HepG2 (cell line): Measurements from ENCODE around the gene MPIG6B. TPM values are rescaled to one million over a fixed set of nuclear protein-coding genes. Genes with fewer than 3 reads are reported as not detected.
A peak's percentile ranks its signal among the peaks of the same experiment; 100 is the strongest.

Experiments used
- MIER3 ChIP-seq: IDR thresholded peaks from 2 replicates; pipeline ENCODE4 v1.6.1; 2016; ENCODE audit warnings: missing compliant biosample characterization, borderline replicate concordance
- NCOR1 ChIP-seq: fragments of 200-600 bp; sonication (generic); IDR thresholded peaks from 2 replicates; pipeline ENCODE4 v1.7.0; 2017; ENCODE audit warnings: antibody characterized with exemption, low read length, borderline replicate concordance
- NPAS2 ChIP-seq: sonication (generic); formaldehyde crosslinking; IDR thresholded peaks from 2 replicates; pipeline ENCODE4 v1.8.0; 2022; ENCODE audit warnings: mild to moderate bottlenecking, missing genetic modification reagents, borderline replicate concordance
- SRF ChIP-seq: IDR thresholded peaks from 2 replicates; pipeline ENCODE4 v1.6.1; 2011; ENCODE audit warnings: mild to moderate bottlenecking, low read depth, low read length, moderate library complexity
- ZIK1 ChIP-seq: sonication (generic); formaldehyde crosslinking; IDR thresholded peaks from 2 replicates; pipeline ENCODE4 v1.5.0; 2020; ENCODE audit warnings: mild to moderate bottlenecking, low read depth, missing genetic modification reagents, borderline replicate concordance
- ZNF558 ChIP-seq: sonication (generic); formaldehyde crosslinking; IDR thresholded peaks from 2 replicates; pipeline ENCODE4 v1.9.0; 2022; ENCODE audit warnings: mild to moderate bottlenecking, missing genetic modification reagents, borderline replicate concordance
- polyA plus RNA-seq, 8 experiments: library from polyadenylated mRNA; depleted of rRNA in 3 of 8; stranded (reverse) in 7 of 8; unstranded in 1 of 8; fragments of >200 nt; fragmentation: Illumina TruSeq in 4 of 8; extraction: Trizol in 4 of 8; gene quantifications; 2 replicates each; pipeline versions ENCODE4 v1.2.1 to v1.2.3, GENCODE V29; 2011 to 2016; ENCODE audit warnings: low read depth in 4 of 8, missing spikeins in 1 of 8, mixed read lengths in 1 of 8; ENCODE audit not compliant: insufficient read depth in 1 of 8
- total RNA-seq, 5 experiments: library from RNA; depleted of rRNA; stranded (reverse); fragments of >200 nt; fragmentation: Illumina TruSeq; extraction: Trizol; gene quantifications; 2 replicates each; pipeline ENCODE4 v1.2.3, GENCODE V29; 2016; ENCODE audit warnings: low read depth in 1 of 5
- TF ChIP-seq, protein P1 (sequence below): conservative IDR thresholded peaks from 2 replicates; pipeline ENCODE4 v1.6.1; 2018; ENCODE audit warnings: missing genetic modification reagents
- TF ChIP-seq, protein P2 (sequence below): sonication (generic); formaldehyde crosslinking; IDR thresholded peaks from 2 replicates; pipeline ENCODE4 v1.4.0; 2020; ENCODE audit warnings: missing genetic modification reagents
- TF ChIP-seq, protein P3 (sequence below): sonication (generic); formaldehyde crosslinking; IDR thresholded peaks from 2 replicates; pipeline ENCODE4 v1.4.0; 2020; ENCODE audit warnings: missing genetic modification reagents
- TF ChIP-seq, protein P4 (sequence below): sonication (generic); formaldehyde crosslinking; IDR thresholded peaks from 2 replicates; pipeline ENCODE4; 2020; ENCODE audit warnings: missing genetic modification reagents, mild to moderate bottlenecking, borderline replicate concordance
- TF ChIP-seq, protein P5 (sequence below): sonication (generic); formaldehyde crosslinking; conservative IDR thresholded peaks from 2 replicates; pipeline ENCODE4 v1.8.0; 2022; ENCODE audit warnings: missing genetic modification reagents
- TF ChIP-seq, protein P6 (sequence below): sonication (generic); formaldehyde crosslinking; IDR thresholded peaks from 2 replicates; pipeline ENCODE4 v1.4.0; 2020; ENCODE audit warnings: low read depth, missing genetic modification reagents
- TF ChIP-seq, protein P7 (sequence below): sonication (generic); formaldehyde crosslinking; IDR thresholded peaks from 2 replicates; pipeline ENCODE4 v1.4.0; 2020; ENCODE audit warnings: missing genetic modification reagents

The MPIG6B gene
- total and polyA plus RNA-seq, 2 of the 13 experiments (the other 11 are each of a cell fraction or from before 2014, with no cell fraction given) = not detected

DNA sequence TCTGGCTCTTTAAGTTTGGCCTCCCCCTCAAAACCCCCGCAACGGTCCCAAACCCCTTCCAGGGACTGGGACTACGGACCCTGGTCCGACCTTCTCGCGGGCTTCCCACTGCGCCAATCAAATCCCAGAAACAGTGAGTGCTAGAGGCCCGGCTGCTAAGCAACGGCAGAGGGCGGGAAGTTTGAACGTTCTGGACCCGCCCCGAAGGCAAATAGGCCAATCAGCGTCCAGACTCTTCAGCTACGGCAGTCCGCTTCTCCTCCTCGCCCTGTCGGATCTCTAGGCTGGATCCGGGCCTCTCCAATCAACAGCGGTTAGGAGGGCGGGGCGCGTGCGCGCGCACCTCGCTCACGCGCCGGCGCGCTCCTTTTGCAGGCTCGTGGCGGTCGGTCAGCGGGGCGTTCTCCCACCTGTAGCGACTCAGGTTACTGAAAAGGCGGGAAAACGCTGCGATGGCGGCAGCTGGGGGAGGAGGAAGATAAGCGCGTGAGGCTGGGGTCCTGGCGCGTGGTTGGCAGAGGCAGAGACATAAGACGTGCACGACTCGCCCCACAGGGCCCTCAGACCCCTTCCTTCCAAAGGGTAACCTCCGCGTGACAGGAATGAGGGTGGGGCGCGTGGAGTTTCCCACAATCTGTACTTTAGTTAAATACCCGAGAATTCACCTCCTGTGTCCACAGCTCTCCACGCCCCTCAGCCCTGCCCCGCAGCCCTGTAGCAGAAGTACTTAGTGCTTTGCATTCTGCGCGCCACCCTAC, 16.6 kb downstream of the MPIG6B start, which contains the start of gene MSH5 (continued):
- TF ChIP-seq, protein P1, sequence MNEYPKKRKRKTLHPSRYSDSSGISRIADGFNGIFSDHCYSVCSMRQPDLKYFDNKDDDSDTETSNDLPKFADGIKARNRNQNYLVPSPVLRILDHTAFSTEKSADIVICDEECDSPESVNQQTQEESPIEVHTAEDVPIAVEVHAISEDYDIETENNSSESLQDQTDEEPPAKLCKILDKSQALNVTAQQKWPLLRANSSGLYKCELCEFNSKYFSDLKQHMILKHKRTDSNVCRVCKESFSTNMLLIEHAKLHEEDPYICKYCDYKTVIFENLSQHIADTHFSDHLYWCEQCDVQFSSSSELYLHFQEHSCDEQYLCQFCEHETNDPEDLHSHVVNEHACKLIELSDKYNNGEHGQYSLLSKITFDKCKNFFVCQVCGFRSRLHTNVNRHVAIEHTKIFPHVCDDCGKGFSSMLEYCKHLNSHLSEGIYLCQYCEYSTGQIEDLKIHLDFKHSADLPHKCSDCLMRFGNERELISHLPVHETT (CRISPR knock-in tag) = peak; percentile 87
- TF ChIP-seq, protein P2, sequence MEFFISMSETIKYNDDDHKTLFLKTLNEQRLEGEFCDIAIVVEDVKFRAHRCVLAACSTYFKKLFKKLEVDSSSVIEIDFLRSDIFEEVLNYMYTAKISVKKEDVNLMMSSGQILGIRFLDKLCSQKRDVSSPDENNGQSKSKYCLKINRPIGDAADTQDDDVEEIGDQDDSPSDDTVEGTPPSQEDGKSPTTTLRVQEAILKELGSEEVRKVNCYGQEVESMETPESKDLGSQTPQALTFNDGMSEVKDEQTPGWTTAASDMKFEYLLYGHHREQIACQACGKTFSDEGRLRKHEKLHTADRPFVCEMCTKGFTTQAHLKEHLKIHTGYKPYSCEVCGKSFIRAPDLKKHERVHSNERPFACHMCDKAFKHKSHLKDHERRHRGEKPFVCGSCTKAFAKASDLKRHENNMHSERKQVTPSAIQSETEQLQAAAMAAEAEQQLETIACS = peak; percentile 98
- TF ChIP-seq NCOR1 (peak; percentile 98), SRF (peak; percentile 56; the same call in 1 of the 2 replicates), ZNF558 (peak; percentile 67; the same call in 1 of the 2 replicates), MIER3 (CRISPR knock-in tag) (no peak; the same call in 1 of the 2 replicates), ZIK1 (CRISPR knock-in tag) (peak; percentile 99), NPAS2 (CRISPR knock-in tag) (no peak)
- TF ChIP-seq, protein P3, sequence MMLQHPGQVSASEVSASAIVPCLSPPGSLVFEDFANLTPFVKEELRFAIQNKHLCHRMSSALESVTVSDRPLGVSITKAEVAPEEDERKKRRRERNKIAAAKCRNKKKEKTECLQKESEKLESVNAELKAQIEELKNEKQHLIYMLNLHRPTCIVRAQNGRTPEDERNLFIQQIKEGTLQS (CRISPR knock-in tag) = peak; percentile 37; the same call in 1 of the 2 replicates
- TF ChIP-seq, protein P4, sequence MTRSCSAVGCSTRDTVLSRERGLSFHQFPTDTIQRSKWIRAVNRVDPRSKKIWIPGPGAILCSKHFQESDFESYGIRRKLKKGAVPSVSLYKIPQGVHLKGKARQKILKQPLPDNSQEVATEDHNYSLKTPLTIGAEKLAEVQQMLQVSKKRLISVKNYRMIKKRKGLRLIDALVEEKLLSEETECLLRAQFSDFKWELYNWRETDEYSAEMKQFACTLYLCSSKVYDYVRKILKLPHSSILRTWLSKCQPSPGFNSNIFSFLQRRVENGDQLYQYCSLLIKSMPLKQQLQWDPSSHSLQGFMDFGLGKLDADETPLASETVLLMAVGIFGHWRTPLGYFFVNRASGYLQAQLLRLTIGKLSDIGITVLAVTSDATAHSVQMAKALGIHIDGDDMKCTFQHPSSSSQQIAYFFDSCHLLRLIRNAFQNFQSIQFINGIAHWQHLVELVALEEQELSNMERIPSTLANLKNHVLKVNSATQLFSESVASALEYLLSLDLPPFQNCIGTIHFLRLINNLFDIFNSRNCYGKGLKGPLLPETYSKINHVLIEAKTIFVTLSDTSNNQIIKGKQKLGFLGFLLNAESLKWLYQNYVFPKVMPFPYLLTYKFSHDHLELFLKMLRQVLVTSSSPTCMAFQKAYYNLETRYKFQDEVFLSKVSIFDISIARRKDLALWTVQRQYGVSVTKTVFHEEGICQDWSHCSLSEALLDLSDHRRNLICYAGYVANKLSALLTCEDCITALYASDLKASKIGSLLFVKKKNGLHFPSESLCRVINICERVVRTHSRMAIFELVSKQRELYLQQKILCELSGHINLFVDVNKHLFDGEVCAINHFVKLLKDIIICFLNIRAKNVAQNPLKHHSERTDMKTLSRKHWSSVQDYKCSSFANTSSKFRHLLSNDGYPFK (CRISPR knock-in tag) = peak; percentile 88; the same call in 1 of the 2 replicates
- TF ChIP-seq, protein P5, sequence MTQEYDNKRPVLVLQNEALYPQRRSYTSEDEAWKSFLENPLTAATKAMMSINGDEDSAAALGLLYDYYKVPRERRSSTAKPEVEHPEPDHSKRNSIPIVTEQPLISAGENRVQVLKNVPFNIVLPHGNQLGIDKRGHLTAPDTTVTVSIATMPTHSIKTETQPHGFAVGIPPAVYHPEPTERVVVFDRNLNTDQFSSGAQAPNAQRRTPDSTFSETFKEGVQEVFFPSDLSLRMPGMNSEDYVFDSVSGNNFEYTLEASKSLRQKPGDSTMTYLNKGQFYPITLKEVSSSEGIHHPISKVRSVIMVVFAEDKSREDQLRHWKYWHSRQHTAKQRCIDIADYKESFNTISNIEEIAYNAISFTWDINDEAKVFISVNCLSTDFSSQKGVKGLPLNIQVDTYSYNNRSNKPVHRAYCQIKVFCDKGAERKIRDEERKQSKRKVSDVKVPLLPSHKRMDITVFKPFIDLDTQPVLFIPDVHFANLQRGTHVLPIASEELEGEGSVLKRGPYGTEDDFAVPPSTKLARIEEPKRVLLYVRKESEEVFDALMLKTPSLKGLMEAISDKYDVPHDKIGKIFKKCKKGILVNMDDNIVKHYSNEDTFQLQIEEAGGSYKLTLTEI = 0 out of 2 replicates have a peak, but pooled peaks have one; percentile 29
- TF ChIP-seq, protein P6, sequence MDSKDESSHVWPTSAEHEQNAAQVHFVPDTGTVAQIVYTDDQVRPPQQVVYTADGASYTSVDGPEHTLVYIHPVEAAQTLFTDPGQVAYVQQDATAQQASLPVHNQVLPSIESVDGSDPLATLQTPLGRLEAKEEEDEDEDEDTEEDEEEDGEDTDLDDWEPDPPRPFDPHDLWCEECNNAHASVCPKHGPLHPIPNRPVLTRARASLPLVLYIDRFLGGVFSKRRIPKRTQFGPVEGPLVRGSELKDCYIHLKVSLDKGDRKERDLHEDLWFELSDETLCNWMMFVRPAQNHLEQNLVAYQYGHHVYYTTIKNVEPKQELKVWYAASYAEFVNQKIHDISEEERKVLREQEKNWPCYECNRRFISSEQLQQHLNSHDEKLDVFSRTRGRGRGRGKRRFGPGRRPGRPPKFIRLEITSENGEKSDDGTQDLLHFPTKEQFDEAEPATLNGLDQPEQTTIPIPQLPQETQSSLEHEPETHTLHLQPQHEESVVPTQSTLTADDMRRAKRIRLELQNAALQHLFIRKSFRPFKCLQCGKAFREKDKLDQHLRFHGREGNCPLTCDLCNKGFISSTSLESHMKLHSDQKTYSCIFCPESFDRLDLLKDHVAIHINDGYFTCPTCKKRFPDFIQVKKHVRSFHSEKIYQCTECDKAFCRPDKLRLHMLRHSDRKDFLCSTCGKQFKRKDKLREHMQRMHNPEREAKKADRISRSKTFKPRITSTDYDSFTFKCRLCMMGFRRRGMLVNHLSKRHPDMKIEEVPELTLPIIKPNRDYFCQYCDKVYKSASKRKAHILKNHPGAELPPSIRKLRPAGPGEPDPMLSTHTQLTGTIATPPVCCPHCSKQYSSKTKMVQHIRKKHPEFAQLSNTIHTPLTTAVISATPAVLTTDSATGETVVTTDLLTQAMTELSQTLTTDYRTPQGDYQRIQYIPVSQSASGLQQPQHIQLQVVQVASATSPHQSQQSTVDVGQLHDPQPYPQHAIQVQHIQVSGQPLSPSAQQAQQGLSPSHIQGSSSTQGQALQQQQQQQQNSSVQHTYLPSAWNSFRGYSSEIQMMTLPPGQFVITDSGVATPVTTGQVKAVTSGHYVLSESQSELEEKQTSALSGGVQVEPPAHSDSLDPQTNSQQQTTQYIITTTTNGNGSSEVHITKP = peak; percentile 44; the same call in 1 of the 2 replicates
- TF ChIP-seq, protein P7, sequence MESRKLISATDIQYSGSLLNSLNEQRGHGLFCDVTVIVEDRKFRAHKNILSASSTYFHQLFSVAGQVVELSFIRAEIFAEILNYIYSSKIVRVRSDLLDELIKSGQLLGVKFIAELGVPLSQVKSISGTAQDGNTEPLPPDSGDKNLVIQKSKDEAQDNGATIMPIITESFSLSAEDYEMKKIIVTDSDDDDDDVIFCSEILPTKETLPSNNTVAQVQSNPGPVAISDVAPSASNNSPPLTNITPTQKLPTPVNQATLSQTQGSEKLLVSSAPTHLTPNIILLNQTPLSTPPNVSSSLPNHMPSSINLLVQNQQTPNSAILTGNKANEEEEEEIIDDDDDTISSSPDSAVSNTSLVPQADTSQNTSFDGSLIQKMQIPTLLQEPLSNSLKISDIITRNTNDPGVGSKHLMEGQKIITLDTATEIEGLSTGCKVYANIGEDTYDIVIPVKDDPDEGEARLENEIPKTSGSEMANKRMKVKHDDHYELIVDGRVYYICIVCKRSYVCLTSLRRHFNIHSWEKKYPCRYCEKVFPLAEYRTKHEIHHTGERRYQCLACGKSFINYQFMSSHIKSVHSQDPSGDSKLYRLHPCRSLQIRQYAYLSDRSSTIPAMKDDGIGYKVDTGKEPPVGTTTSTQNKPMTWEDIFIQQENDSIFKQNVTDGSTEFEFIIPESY (CRISPR knock-in tag) = peak; percentile 51
